Stimulated activated CD4-positive, alpha-beta T cell treated with anti-CD3 and anti-CD28 coated beads, TNF-alpha, amount 100 ng/mL, for 48 hours (primary cell): ENCODE data around the gene PHLDB1.

Experiments used
- DNase-seq, 3 donors: peaks; one replicate each; pipeline ENCODE4 v3.0.0-alpha.2; 2020; ENCODE audit warnings: low read depth in 3 of 3

PHLDB1 gene

GRCh38 chr11:118639899-118640298 is 32.5 kb downstream of the PHLDB1 start:
- DNase-seq: no peak

GRCh38 chr11:118640332-118641154 is 33.1 kb downstream of the PHLDB1 start:
- no peak for DNase-seq

- DNase-seq: no peak
These were observed 34.1 kb downstream of the PHLDB1 start for GRCh38 chr11:118641397-118642019.

- no peak for DNase-seq
These were observed 36.0 kb downstream of the PHLDB1 start for GRCh38 chr11:118643142-118643994.

- no peak for DNase-seq
These were observed 36.6 kb downstream of the PHLDB1 start for GRCh38 chr11:118643995-118644345.

- DNase-seq: no peak
These were observed 37.1 kb downstream of the PHLDB1 start for GRCh38 chr11:118644496-118644895.

- no peak for DNase-seq
These were observed 37.8 kb downstream of the PHLDB1 start for GRCh38 chr11:118645066-118645715.

GRCh38 chr11:118646393-118646792 is 39.0 kb downstream of the PHLDB1 start:
- no peak for DNase-seq

GRCh38 chr11:118648291-118648690 is 40.9 kb downstream of the PHLDB1 start:
- no peak for DNase-seq

GRCh38 chr11:118649941-118650340 is 42.5 kb downstream of the PHLDB1 start:
- no peak for DNase-seq

GRCh38 chr11:118650366-118650765 is 43.0 kb downstream of the PHLDB1 start:
- DNase-seq: no peak

GRCh38 chr11:118651820-118652219 is 44.4 kb downstream of the PHLDB1 start:
- DNase-seq: no peak

- no peak for DNase-seq
These were observed 45.3 kb downstream of the PHLDB1 start for GRCh38 chr11:118652681-118653181.

GRCh38 chr11:118653684-118654390 is 46.4 kb downstream of the PHLDB1 start:
- no peak for DNase-seq

GRCh38 chr11:118655486-118656190 is 48.2 kb downstream of the PHLDB1 start:
- no peak for DNase-seq

- DNase-seq: no peak
These were observed 49.2 kb downstream of the PHLDB1 start for GRCh38 chr11:118656563-118657165.

GRCh38 chr11:118657238-118657637 is 49.8 kb downstream of the PHLDB1 start:
- DNase-seq: no peak

GRCh38 chr11:118657709-118658428 is 50.5 kb downstream of the PHLDB1 start:
- DNase-seq: no peak
